GM18526 (cell line): ENCODE measurements around the gene SUGT1.

ENCODE experiments used
- POLR2A ChIP-seq: IDR thresholded peaks from 3 replicates; pipeline ENCODE4 v1.6.1; 2011; ENCODE audit not compliant: insufficient read length; ENCODE audit errors: extremely low read depth

SUGT1 gene

DNA sequence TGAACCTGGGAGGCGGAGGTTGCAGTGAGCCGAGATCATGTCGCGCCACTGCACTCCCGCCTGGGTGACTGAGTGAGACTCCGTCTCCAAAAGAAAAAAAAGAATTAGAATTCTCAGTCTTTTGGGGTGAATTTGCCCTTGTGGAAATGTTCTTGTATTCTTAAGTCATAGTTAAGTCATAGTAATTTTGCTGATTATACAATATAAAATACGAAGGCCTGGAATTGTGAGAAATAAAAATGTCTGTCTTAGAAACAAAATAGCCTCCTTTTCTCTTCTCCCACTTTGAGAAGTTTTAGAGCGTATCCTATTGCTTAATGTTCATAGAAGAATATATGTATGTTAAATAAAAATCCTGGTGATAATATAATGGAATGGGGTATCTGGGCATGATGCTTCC, 18.1 kb downstream of the SUGT1 start:
- TF ChIP-seq POLR2A = no peak

DNA sequence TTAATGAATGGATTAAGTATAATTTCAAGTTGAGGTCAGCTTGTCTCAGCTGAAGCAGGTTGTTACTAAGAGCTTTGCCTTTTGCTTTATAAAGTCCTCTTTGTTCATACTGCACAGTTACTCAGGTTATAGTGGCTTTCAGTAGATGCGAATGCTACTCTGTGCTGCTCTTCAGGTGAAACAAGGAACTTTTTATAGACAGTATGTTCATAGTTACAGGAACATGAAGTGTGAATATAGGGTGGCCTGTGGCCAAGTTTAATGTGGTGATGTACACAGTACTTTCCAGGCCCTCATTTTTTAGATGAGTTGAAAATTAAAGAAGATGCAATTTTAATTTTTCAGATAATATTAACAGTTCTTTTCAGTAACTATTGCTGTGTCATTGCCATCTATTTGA, 20.8 kb downstream of the SUGT1 start:
- no peak for TF ChIP-seq POLR2A

DNA sequence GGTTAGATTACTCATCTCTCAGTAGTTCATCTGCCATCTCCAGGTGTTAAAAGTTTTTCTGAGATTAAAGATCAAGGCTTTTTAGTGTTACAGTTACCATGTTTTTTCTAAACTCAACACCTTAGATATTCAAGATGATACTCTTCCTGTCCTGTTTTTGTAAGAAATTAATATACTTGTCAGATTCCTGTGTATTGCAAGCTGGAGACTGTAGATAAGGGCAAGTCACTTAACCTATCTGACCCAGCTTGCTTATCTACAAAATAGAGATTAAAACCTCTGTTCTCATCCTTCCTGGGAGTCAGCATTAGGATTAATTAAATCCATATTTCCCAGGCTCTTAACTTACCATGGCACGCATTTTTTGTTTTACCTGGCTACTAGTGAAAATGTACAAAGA, 25.2 kb downstream of the SUGT1 start:
- TF ChIP-seq POLR2A = no peak

DNA sequence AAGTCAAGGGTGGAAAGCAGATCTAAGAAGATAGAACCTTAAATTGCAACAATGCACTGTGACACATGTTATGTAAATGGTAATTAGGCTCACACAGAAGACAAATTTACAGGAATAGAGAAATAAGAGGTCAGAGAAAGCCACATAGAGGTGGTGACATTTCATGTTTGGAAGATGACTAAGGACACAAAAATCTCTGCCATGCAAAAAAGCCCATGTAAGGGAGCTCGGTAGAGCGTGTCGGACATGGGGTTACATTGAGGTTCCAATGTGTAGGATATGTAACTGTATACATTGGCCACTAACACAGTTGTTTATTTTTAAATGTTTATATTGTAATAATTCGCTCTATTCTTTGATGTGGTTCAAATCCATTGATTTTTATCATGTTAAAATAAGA, 33.7 kb downstream of the SUGT1 start:
- TF ChIP-seq POLR2A = no peak

DNA sequence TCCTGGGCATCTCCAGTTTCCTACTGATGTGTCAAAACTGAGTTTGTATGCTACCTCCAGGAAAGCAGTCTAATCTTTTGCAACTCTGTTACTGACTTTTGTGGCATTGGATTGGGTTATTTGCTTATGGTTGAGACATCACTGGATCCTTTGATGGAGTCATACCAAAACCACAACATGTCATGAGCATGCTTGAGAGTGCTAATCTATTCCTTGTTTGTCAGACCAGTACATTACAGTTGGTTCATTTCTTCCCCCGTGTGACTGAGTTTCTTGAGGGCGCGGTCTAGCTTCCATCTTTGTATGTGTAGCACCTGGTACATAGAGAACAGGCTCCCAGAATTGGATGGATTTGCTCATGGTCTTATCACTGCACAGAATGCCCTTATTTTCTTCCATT, 43.2 kb downstream of the SUGT1 start:
- no peak for TF ChIP-seq POLR2A

DNA sequence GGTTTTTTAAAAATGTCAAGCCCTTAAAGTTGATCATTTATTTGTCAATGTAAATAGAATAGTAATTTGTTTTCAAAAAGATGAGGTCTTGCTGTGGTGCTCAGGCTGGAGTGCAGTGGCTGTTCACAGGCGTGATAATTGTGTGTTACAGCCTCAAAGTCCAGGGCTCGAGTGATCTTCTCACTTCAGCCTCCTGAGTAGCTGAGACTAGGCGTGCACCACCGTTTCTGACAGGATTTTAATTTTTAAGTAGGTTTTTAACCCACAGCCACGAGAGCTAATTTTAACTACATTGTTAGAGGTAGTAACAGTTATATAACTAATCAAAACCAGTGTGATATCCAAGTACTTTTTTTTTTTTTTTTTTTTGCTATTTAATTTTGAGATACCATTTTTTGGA, 43.9 kb downstream of the SUGT1 start:
- TF ChIP-seq POLR2A = no peak

DNA sequence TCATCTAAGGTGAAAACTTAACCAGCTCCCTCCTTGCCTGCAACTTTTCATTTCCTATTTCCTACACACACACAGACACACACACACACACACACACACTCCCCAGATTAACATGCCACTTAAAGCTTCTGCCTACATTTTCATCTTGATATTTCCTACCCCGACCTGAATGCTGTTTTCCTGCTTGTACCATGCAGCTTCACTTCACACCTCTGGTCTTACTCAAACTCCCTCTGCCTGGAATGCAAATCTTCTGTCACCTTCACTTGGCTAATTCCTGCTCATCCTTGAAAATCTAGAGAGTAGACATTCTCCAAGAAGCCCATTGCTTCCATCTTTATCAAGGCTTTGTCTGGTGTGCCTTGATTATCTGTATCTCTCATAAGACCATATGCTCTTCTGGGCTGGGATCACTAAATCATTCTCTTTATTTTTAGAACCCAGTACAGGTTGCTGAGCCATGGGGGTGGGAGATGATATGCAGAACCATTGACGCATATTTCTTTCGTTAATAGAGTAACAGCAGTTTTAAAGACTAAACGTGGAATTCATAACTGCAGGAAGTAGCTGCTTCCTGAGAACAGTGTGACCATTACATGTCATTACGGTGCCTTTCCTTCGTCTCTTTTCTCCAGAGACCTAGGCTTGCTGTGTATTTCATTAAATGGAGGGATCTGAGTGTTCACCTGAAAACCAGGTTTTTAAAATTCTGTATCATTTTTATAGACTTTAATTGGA, 49.3 kb downstream of the SUGT1 start:
- TF ChIP-seq POLR2A = no peak

DNA sequence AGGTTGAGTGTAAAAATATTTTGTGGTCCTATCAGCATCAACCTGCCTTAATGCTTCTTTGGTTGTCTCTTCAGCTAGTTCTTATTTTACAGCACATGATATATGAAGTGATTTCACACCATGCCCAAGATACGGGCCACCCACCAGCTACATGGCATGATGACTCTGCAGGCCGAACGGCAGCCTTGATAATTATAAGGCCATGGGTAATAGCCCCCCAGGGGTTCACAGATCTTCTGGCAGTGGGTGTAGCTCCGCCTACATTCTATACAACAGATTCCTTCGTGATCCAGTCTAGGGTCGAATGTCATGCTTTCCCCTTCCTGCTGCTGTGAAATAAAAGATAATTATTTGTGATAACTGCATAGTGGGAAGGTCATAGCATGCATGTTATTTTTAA, 50.8 kb downstream of the SUGT1 start:
- TF ChIP-seq POLR2A = no peak

DNA sequence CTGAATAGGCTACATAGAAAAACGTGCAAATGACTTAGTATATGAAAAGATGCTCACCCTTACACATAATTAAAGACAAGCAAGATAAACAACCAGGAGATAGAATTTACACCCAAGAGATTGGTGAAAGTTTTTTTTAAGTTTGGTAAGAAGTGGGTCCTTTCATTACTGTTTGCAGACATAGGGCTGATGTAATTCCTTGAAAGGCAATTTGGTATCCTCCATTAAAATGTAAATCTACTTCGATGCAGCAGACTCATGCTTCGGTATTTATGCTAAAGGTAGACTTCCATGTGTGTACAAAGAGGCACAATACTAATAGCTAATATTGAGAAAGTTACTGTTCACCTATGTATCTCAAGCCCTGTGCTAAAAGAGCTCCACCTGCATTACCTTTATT, 53.4 kb downstream of the SUGT1 start:
- TF ChIP-seq POLR2A = no peak

DNA sequence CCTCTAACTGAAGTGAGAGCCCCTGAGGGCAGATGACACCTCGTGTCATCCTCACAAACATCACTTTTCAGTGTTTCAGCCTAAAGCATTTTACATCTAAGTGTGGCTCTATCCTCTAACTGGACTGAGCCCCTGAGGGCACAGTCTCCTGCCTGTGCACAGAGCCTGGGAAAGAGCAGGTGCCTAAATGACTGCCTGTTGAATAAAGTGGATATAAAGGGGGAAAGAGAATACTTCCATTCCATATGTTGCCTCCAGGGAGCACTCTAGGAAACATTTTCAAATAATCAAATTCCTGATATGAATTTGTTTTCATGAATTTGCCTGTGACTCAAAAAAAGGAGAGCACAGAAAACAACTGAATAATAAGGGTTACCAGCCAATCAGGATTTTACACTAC, 54.7 kb downstream of the SUGT1 start:
- TF ChIP-seq POLR2A = no peak

DNA sequence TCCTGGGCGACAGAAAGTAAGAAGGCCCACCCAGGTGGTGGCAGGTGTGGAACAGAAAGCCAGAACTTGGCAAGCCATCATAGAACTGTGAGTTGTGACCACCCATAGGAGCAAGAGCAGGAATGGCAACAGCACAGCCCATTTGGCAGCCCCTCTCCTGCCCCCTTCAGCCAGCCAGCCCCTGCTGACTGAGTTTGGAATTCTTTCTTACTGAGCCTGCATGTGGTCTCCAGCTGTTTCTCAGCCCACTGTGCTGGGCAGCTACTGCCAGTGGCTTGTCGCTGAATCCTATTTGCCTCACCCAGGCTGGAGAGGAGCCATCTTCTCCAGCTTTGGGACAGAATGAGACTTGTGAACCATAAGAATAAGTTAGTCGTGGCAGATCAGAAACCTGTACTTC, 58.6 kb downstream of the SUGT1 start:
- TF ChIP-seq POLR2A = no peak

DNA sequence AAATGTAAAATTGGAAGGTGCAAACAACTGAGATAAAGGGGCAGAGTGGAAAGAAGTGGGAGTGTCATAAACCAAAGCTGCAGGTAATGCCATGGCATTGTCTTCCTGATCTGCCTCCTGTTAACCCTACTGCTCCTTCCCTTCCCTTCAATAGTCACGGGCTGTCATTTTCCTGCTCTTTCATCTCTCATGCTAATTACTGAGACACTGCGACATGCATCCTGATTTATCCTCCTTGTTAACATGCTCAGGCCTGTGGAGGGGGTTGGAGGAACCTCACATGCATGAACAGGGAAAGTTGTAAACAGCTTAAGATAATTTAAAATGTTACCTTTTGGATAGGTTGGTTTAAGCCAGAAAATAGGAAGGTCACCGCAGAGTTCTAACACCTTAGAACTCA, 59.7 kb downstream of the SUGT1 start:
- TF ChIP-seq POLR2A = no peak

DNA sequence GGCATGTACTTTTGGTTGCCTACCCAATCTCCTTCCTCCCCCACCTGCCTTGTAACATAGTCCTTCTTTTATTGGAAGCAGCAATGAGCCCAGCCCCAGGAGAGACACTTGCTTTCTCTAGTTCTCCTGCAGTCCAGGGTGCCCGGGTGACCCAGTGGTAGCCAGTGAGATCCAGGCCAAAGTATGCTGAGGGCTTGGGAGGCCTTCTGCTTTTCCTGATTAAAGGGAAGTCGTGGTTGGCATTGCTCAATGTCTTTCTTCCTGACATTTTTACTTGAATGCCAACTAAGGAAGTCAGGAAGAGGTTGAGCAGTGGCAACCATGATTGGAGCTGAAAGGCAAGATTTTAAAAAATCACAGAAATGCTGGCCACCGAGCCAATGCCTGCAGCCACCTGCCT, 61.3 kb downstream of the SUGT1 start:
- TF ChIP-seq POLR2A = no peak

DNA sequence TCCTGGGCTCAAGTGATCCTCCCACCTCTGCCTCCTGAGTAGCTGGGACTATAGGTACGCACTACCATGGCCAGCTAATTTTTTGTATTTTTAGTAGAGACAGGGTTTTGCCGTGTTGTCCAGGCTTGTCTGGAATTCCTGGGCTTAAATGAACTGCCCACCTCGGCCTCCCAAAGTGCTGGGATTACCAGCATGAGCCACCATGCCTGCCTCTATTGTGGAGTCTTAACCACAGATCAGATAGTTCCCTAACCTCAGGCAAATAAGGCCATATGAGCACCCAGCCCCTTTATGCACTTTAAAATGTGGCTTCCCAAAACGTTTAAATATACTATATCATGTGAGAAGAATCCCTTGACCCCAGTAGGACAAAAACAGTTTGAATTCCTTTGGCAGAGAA, 70.5 kb downstream of the SUGT1 start:
- TF ChIP-seq POLR2A = no peak

DNA sequence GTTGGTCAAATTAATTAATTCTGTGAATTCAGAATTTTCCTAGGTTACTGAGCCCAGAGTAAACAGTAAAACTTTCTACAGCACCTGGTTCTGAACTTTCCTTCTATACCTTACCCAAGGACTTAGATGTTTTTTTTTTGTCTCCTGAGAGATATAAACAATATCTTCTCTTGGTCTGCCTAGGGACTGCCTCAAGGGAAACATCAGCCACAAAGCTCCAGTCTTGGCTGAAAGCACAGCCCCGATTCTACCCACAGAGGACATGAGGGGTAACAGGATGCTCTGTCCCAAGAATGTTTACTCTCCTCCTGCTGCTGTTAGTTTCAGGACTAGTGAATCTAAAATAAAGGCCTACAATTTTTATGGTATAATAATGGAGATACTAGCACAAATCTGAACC, 72.7 kb downstream of the SUGT1 start:
- no peak for TF ChIP-seq POLR2A

DNA sequence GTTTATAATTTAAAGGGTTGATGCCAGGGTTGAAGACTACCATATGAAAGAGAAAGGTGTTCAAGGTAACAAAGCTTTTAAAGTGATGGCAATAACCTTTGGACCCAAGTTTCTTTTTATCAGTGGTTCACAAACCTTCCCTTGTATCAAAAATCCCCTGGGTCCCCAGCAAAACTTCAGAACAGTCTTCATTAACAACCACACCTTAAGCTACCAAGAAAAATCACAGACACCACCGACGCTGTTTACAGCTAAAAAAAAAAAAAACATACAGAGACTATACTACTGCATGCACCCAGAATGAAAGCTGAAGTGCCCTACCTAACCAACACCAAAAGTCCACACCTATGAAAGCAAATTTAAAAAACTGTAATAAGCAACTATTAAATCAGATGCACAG, 73.6 kb downstream of the SUGT1 start:
- TF ChIP-seq POLR2A = no peak

DNA sequence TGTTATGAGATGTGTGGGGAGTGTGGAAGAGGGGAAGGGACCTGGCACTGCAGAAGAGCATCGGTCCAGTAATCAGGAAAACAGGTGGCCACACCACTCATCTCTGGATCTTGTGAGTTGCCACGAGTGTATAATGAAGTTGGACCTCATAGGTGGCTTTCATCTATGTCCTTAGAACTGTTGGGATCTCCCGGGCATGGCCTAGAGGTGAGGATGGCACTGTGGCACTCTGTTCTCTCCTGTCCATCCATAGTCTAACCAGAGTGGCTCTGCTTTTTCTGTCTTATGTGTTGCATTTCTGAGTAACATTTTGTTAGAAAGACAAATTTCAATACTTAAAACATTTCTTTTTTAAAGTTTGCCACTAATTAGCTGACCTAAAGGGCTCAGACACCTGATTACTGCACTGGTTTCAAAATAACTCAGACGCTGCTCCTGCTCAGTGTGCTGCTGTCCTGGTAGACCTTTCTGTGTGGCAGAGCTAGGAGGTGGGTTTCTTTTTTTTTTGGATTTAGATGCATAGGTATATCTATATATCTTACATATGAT, 81.5 kb downstream of the SUGT1 start:
- no peak for TF ChIP-seq POLR2A
